Pulmonary artery endothelial cell (primary cell): Measurements from ENCODE around the gene WAS. TPM values are rescaled to one million over a fixed set of nuclear protein-coding genes. Genes with fewer than 3 reads are reported as not detected.

Experiments used
- DNase-seq: peaks from one replicate; pipeline ENCODE4 v3.0.0-alpha.2; 2011; ENCODE audit warnings: low read depth, low spot score
- total RNA-seq: library from RNA; depleted of rRNA; stranded (reverse); fragments of >200 nt; gene quantifications from 2 replicates; pipeline ENCODE4 v1.2.3, GENCODE V29; 2014

Gene WAS
- total RNA-seq, 1 donor from 2014 or later: not detected

DNA sequence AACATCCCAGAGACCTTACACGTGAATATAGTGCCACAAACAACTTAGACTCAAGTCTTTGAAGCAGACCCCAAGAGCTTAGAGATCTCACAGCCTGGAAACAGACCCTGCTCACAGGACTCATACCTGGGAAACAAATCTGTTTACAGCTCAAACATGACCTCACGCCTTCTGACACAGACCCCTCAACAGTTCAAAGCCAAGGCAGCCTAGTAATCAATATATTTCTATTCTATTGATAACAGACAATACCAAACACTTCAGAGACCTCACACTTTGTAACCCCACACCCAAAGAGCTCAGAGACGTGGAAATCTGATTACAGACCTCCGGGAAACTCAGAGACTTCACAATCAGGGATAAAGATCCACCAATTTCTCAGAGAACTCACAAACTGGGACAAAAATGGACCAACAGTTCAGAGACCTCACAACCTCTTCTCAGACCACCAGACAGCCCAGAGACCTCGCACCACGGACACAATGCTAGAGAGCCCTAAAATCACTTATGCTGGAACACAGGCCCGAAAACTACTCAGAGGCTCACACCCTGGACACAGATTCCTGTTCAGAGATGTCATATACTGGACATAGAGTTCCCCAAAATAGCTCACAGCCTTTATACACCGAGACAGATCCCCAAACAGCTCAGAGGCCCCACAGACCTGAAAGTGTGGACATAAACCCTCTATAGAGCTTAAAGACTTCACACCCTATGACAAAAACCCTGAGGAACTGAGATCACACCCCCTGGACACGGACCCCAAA lies 27.7 kb downstream of the WAS start:
- no peak for DNase-seq

- DNase-seq: no peak
Observed at GRCh38 chrX:48711929-48712505, 28.4 kb downstream of the WAS start.

- DNase-seq: no peak
Observed at GRCh38 chrX:48713847-48714246, 30.2 kb downstream of the WAS start.

- no peak for DNase-seq
Observed at GRCh38 chrX:48714573-48714972, 31.0 kb downstream of the WAS start.

GRCh38 chrX:48715072-48715471 lies 31.5 kb downstream of the WAS start:
- DNase-seq: no peak

DNA sequence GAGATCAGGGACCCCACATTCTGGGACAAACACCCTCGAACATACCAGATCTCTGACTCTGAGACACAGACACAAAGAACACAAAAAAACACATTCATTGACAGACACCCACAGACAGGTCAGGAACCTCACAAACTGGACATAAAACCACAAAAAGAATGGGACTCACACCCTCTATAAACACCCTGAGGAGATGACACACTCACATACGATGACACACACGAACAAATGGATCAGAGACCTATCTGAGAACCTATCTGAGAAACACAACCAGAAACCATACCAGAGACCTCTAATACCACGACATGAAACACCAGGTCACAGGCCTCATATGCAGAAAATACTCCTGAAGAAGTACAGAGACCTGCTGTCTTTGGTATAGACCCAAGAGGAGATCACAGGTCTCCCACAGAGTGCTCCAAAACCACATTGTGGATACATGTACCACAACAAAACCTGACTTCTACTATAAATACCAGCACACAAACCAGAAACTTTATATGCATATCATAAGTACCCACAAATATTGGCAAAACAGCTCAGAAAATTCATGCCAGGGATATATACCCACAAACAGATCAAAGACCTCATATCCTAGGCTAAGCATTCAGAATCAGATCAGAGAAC lies 32.4 kb downstream of the WAS start:
- no peak for DNase-seq

- no peak for DNase-seq
Observed at GRCh38 chrX:48719958-48720357, 36.4 kb downstream of the WAS start.

GRCh38 chrX:48720577-48721250 lies 37.1 kb downstream of the WAS start:
- DNase-seq: no peak

DNA sequence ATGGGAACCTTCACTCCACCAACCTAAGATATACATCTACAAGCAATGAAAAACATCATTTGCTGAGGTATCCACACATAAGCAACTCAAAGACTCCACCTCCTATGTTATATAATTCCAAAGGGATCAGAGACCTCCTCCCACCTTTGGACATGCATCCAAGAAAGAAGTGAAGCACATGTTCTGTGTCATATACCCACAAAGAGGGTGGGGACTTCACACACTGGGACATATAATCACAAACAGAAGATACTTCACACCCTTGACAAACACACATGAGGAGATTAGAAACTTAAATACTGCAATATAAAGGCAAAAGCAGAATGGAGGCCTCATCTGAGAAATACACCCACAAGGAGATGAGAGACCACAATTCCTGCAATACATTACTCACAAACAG lies 38.3 kb downstream of the WAS start:
- no peak for DNase-seq

GRCh38 chrX:48726596-48726995 lies 43.0 kb downstream of the WAS start:
- DNase-seq: no peak

DNA sequence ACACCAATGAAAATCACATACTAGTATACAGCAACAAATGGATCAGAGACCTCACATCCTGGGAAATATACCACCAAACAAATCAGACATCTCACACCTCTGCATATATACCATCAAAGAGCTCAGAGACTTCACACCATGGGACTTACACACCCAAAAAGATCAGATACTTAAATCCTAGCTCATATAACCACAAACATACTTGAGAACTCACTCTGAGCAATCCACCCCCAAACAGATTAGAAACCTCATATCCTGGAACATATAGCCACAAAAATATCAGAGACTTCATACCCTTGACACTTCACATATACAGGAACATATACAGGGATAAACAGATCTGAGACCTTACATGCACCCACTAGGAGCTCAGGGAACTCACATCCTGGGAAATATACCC lies 45.1 kb downstream of the WAS start:
- DNase-seq: no peak

- DNase-seq: no peak
Observed at GRCh38 chrX:48736303-48736702, 52.7 kb downstream of the WAS start.

DNA sequence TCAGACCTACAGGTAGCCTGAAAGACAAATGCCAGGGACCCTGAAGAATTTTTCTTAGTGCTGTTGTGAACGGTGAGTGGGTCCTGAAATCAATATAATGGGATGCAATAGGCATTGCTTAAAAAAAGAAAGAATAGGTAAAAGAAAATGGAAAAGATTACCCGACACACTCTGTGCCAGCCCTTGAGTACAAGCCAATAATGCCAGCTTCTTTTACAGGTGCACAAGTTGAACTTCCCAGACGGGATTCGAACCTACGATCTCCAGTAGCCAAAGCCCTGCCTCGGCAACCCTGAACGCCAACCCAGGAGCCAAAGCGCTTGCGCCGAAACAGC lies 53.2 kb downstream of the WAS start:
- no peak for DNase-seq

GRCh38 chrX:48737213-48737938 lies 53.8 kb downstream of the WAS start:
- DNase-seq: peak; percentile 92

DNA sequence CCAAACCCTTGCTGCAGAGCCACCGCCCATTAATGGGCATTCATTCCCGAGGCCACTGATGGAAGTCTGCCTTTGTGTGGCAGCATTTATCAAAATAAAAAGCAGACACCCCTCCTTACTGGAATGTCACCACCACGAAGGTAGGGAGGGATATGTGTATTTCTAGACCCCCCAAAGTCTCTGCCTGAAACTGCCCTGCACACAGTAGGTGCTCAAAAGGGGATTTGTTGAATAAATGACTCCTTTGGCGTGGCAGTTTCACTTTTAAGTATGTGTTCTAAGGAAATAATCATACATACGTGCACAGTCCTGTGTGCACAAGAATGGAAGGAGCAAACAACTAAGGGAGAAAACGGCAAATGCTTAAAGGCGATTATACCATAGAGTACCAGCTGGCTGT lies 54.3 kb downstream of the WAS start:
- no peak for DNase-seq

Other genes starting within 250 kb of the WAS start
- 54.8 and 88.9 TPM in 2 replicates for gene SLC38A5, start 213.5 kb upstream of the WAS start, total RNA-seq
- 60.7 and 65.4 TPM in 2 replicates for gene FTSJ1, start 207.6 kb upstream of the WAS start, total RNA-seq
- gene PORCN, start 174.8 kb upstream of the WAS start, total RNA-seq: 5.5 and 10.8 TPM in 2 replicates
- gene EBP, start 162.0 kb upstream of the WAS start, total RNA-seq: 137 and 142 TPM in 2 replicates
- gene TBC1D25, start 144.1 kb upstream of the WAS start, total RNA-seq: 6.5 and 6.9 TPM in 2 replicates
- 130 and 634 TPM in 2 replicates for gene RBM3, start 109.3 kb upstream of the WAS start, total RNA-seq
- gene WDR13, start 86.3 kb upstream of the WAS start, total RNA-seq: 137 and 223 TPM in 2 replicates
- gene SUV39H1, start 12.9 kb downstream of the WAS start, total RNA-seq: 8.0 and 12.2 TPM in 2 replicates
- not detected in 2 replicates for gene GLOD5, start 77.9 kb downstream of the WAS start, total RNA-seq
- gene GATA1, start 102.8 kb downstream of the WAS start, total RNA-seq: not detected in 2 replicates
- gene HDAC6, start 118.3 kb downstream of the WAS start, total RNA-seq: 24.7 and 37.7 TPM in 2 replicates
- not detected in 2 replicates for gene ERAS, start 142.7 kb downstream of the WAS start, total RNA-seq
- not detected in 2 replicates for gene PCSK1N, start 151.8 kb downstream of the WAS start, total RNA-seq
- 17.7 and 24.6 TPM in 2 replicates for gene TIMM17B, start 214.0 kb downstream of the WAS start, total RNA-seq
- 98.2 and 105 TPM in 2 replicates for gene PQBP1, start 214.1 kb downstream of the WAS start, total RNA-seq
- gene SLC35A2, start 227.8 kb downstream of the WAS start, total RNA-seq: 11.6 and 13.5 TPM in 2 replicates
- gene PIM2, start 235.2 kb downstream of the WAS start, total RNA-seq: 5.5 and 6.3 TPM in 2 replicates